Stimulated activated CD4-positive, alpha-beta T cell treated with anti-CD3 and anti-CD28 coated beads, Interleukin-12 subunit alpha, Interleukin-12 subunit beta, amount 100 ng/mL, for 48 hours (primary cell): Measurements from ENCODE around the gene ASPHD2.
"Not testable (repeated sequence)": the region's sequence is repeated elsewhere in the genome, so short reads cannot be mapped to it uniquely, and the experiment has no call there.

ENCODE experiments used
- DNase-seq, 3 donors: peaks; one replicate each; pipeline ENCODE4 v3.0.0-alpha.2; 2020; ENCODE audit warnings: low read depth in 2 of 3, low spot score in 1 of 3

Gene ASPHD2

DNA sequence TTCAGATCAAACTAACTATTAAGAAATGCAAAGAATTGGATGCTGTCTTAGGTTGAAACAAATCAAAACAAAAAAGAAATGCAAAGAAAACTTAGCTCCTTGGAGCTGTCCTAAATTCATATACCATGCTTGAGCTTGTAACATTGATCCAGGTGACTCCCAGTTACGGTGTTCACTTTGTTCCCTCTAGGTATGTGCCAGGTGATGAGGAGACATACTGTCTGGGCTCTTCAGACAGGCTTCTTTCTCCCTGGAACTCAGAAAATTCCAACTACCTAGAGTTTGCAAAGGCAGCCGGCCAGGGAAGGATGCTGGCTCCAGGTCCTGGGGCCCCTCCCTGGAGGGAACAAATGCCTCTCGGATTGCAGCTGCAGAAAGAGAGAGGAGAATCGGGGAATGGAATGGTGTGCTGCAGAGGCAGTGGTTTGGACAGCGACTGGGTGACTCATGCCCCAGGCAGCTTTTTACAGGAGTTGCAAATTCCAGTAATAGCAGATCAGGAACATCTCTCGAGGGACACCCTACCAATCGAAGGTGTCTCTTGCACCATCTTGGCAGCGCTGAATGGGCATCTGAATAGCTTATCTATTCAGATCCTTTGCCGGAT lies 12.3 kb upstream of the ASPHD2 start:
- DNase-seq, result no peak

DNA sequence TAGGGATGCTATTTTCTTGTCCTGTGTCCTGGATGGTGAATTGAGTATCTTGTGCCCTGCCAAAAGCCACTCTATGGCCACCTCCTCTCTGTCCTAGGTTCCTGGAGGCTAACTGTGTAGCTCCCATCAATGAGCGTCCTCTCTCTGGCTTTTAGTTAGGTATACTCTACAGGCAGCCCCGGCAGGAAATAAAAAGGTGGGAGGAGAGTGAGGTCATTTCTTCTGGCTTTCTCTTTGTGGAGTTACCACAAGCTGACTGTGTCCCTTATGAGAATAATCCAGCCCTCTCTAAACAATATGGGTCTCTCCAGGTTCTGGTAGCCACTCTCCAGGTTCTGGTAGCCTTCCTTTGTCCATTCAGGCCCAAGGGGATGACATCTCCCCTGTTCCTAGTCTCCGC lies 11.7 kb upstream of the ASPHD2 start:
- DNase-seq, result no peak

DNA sequence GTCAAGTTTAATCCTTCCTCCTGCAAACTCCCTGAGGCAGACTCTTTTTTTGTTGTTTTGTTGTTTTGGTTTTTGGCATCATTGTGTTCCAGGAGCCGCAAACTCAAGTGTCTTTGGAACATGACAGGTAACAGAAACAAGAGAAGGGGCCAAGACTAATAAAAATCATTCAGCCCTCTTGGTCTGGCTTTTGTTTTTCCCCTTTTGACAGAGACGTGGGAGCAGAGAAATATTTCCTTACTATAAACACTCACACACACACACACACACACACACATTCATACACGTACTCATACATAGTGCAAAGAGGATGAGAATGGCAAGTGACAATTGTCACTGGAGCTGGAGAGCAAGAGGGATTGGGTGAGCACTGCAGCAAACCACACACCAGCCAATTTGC lies 10.4 kb upstream of the ASPHD2 start:
- DNase-seq, result no peak

DNA sequence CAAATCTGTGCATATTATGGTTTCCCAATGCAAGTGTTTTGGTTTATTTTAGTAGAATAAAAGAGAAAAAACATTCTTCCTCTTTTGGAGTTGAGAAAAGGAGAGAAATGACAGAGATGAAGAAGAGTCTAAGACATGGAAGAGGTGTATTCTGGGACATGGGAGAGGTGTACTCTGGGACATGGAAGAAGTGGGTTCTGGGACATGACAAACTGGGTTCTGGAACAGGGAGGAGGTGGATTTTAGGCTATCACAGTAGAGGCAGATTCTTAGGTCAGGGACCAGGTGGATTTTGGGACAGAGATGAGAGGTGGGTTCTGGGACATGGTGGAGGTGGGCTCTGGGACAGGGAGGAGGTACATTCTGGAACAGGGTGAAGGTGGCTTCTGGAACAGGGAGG lies 2.1 kb upstream of the ASPHD2 start:
- no peak for DNase-seq

DNA sequence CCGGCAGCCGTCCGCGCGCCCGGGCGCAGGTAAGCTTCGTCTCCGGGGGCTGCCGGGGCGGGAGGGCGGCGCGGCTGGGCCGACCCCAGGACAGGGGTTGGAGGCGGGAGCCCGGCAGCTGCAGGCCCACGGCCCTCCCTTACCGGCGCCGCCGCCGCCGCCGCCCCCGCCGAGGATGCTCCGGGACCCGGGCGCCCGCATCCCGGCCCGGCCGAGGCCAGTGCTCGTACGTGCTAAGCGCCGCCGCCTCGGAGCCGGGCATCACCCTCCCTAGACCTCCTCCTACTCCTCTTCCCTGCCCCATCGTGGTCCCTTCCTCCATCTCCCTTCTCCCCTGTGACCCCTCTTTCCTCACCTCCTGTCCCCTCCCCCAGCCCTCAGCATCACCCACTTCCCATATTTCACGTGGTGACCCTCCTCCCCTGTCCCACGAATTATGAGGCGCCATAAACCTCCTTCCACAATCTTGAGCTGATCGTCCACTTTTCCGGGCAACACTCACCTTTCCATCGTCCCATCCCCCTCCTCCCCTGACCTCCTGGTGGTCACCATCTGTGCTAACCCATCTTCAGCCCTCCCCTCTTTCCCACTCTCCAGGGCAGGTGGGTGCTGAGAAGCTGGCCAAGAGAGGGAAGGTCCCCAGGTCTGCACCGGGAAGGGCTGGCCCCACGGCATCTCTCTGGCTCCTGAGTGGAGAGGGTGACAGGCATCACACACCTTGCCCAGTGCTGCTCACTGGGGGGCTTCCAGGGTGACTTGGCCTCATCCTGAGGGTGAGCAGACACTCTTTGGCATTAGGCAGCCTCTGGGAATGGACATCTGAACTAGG lies 612 bp downstream of the ASPHD2 start:
- no peak for DNase-seq

DNA sequence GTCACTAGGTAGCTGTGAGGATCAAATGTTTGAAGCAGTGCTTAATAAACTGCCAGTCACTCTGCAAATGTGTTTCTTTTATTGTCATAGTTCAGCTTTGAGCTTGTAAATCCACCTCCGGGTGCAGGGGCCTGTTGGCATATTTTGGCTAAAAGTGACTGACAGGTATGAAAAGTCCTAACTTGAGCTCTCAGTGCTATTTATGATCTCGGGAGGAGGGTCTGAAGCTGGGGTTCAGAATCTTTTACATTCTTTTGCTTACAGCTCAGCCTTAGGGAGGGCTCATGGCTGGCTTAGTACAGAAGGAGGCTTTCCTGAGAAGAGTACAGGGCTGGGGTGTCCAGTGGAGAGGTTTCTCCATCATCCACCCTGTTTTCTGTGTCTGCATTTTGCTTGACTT lies 1.5 kb downstream of the ASPHD2 start:
- no peak for DNase-seq

DNA sequence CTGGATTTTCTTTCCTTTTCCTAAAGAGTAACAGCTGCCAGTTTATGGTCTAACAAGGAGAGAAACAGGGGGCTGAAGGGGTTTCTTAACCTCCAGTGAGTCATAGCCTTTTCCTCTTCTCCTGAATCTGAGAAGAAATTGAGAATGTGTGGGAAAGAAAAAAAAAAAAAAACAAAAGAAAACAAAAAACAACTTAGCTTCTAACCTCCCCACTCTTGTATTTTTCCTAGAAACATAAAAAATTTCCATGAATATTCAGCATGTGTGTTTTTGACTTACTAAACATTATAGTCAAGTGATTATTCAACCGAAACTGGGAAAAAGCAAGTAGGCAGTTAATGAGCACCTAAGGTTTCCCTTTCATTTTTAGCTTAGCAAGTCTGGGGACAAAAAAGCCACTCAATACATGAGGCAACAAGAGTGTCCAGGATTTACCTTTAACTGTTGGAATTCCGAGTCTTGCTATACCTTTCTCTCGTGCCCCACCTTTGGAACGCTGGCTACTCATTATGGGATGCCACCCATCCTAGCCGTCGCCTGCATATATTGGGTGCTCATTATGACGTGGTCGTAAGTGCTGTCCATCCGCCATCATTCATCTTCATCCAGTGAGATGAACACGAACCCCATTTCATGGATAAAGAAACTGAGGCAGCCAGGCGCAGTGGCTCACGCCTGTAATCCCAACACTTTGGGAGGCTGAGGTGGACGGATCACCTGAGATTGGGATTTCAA lies 2.4 kb downstream of the ASPHD2 start:
- DNase-seq, result no peak

DNA sequence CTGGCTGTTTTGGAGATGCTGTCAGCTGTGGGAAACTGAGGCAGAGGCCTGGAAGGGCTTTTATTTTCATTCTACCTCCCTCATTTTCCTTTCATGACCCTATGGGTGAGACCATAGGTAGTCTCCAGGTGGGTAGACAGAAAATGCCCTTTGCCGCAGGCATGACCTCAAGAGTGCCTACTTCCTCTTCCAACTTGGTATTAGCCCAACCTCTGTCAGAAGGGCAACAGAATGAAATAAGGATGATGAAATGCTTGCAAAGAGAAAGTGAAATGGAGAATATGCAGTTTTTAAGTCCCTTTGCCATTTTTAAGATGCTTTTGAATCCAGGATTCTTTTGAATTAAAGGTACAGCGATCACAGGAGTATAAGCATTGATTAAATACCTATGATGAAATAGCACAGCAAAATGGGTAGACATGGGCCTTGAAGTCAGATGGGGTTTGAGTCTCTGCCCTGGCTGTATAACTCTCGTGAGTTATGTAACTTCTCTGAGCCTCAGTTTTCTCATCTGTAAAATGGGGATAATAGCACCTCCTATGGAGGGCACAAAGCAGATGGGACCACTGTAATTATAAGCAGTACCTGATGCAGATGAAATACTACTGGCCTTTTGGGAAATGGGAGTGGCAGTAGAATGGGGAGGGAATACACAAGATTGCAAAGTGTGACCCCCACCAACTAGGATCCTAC lies 3.7 kb downstream of the ASPHD2 start:
- DNase-seq, result no peak

DNA sequence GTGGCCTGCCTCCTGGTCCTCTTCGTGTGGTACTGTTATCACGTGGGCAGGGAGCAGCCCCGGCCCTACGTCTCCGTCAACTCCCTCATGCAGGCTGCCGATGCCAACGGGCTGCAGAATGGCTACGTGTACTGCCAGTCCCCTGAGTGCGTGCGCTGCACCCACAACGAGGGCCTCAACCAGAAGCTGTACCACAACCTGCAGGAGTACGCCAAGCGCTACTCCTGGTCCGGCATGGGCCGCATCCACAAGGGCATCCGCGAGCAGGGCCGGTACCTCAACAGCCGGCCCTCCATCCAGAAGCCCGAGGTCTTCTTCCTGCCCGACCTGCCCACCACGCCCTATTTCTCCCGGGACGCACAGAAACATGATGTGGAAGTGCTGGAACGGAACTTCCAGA lies 4.7 kb downstream of the ASPHD2 start:
- DNase-seq, result no peak

DNA sequence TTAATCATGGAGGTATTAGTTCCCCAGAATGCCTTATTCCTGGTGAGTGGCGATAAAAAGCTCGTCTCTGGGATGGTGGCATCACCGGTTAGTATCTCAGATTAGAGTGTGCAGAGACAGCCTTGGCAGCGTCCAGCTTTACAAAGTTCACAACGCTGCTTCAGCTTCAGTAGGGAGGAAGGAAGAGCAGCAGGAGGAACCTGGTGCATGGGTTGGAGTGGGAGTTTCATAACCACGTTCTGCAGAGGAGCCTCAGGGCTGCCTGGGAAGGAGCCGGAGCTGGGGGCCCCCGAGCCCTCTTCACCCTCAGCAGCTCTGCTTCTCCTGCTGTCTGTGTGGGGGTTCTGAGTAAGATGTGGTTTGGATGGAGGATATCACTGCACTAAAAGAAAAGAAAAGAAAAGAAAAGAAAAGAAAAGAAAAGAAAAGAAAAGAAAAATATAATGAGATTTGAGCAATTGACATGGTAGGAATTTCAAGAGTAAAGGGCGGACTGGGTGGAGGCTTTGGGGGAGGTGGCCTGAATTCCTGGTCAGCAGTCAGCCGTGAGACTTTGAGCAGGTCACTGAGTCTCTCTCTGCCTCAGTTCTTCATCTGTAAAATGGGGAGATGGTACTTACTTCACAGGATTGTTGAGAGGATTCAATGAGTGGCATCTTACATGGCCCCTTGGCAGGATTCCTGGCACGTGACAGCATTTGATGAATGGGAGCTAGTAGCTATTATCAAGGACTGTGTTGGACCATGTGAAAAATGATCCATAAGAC lies 6.5 kb downstream of the ASPHD2 start:
- no peak for DNase-seq

DNA sequence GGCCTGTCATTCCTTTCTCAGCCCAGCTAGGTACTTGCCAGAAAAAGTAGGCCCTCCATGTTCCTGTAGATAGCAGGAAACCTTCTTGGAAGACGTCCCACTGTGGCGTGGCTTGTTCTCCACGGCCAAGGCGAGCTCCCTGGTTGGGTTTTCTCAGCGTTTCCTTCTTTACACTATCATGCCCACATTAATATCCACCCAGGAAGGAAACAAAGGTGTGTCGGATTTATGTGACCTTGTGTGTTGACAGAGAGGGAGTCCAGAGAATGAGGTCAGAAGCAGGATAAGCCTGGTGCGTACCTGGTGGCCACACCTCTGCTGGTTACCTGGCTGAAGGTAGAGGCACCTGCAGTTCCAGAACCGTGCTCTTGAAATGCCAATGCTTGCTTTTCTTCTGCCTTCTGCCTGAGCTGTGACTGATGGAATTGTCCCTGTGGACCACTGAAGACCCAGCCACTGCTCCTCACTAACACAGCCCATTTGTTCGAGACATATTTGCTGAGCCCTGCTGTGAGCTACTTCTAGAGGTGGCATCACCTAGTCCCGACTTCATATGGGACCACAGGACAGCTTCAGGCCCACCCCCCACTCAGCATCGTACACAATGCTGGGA lies 7.9 kb downstream of the ASPHD2 start:
- no peak for DNase-seq

DNA sequence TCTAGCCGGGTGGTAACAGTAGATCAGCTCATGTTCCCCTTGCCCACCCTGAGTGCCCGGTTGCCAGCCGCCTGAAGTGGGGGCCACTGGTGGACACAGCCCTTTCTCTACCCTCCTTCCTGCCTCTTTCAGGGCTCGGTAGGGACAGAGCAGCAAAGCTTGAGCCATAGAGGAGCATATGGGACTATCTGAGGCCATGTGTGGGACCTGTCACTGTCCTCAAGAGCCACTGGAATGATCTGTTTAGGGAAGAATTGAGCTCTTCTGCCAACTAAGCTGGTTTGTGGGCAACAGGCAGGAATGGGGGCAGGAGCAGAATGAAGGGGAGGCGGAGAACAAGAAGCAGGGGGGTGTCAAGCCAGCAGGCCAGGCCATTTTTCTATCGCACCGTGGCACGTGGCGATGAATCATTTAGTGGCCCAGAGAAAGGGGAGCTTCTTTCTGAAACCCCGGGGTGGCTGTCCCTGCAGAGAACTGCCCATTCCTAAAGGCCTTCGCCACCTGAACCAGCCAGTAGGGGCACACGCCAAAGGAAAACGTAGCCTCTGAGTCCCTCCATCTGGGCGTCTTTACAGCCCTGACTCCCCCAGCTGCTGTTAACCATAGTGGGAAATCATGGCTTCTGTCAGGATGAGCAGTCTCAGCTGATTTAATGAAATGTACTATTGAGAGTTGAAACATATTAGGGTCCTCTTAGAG lies 8.8 kb downstream of the ASPHD2 start:
- DNase-seq, result no peak

DNA sequence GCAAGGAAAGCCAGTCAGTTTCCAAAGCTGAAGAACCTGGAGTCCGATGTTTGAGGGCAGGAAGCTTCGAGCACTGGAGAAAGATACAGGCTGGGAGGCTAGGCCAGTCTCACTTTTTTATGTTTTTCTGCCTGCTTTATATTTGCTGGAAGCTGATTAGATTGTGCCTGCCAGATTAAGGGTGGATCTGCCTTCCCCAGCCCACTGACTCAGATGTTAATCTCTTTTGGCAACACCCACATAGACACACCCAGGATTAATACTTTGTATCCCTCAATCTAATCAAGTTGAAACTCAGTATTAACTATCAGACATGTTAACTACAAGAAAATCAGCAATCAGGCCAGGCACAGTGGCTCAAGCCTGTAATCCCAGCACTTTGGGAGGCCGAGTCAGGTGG lies 9.7 kb downstream of the ASPHD2 start:
- DNase-seq, result not testable (repeated sequence)

DNA sequence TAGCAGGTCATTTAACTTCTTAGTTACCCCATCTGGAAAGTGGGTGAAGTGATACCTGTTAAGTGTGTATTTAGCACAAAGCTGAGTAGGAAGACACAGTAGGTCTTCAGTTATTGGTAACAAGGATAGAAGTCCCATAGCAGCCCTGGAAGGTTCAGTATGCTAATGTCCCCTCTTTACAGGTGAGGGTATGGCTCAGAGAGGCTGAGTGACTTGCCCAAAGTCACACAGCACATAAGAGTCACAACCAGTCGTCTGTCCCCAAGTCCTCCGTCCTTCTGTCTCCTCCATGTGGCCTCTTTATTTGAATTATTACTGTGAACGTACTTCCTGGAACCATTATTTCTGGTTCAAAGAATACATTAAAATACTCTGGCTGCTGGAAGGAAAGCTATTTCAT lies 10.5 kb downstream of the ASPHD2 start:
- DNase-seq, result no peak

DNA sequence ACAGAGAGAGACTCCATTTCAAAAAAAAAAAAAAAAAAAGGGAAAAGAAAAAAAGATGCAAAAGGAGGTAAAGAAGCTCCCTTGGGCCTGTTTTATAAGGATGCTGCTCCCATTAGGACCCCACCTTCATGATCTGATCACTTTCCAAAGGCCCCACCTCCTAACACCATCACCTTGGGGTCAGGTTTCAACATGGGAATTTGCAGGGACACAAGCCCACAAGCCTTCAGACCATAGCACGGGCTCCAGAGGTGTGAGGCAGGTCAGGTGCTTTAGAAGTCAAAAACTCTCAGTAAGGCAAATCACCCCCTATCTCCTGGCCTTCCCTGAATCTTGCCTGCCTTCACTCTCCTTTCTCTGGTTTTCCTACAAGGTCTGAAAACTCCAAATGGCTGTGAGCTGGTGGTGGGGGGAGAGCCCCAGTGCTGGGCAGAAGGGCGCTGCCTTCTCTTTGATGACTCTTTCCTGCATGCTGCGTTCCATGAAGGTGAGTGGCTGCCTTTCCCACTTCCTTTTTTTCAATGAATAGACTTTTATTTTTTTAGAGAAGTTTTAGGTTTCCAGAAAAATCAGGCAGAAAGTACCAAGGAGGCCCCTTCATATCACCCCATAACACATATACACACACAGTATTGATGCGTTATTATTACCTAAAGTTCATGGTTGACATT lies 13.2 kb downstream of the ASPHD2 start:
- DNase-seq, result no peak

DNA sequence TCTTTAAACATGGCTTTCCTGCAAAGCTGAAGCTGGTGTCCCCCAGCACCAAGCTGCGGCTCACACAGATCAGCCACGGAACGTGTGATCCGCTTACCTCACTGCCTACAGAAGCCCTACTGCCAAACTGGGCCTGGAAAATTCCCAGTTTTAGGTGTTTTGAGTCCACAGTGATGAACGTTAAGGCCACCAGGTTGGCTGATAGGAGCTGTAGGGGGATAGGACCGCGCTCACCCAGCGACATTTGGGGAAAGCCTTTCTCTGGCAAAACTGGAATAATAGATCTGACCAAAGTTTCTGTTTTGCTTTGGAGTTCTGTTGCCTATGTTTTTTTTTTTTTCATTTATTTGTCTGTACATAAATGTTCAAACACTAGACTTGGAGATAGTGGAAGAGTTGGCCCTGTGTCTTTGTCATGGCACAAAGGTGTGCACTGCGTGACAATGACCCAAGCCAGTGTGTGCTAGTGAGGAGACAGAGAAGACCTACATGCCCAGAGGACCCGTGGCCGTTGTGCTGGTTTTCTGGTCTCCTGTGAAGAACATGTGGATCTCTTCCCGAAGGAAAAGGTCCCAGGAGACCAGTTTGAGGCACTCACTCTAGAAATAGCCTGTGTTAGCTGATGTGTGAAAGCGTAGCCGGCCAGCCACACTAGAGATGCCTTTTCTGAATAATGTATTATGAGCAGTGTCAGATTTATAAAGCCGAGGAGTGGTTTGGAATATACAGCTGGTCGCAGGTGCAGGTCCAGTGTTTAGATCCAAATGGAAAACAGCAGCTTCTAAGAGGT lies 15.0 kb downstream of the ASPHD2 start:
- no peak for DNase-seq

DNA sequence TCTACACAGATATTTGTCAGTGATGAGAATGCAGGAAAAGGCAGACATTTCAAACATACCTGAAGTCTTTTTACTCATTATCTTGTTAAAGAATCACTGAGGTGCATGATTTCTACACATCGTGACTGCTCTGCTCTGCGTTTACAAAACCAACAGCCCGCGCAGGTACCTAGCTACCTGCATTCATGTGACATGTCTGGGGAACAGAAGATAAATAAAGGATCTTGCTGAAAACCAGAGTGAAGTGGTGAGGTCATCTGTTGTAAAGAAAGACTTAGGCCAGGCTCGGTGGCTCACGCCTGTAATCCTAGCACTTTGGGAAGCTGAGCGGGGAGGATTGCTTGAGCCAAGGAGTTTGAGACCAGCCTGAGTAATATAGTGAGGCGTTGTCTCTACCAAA lies 15.7 kb downstream of the ASPHD2 start:
- DNase-seq, result no peak

DNA sequence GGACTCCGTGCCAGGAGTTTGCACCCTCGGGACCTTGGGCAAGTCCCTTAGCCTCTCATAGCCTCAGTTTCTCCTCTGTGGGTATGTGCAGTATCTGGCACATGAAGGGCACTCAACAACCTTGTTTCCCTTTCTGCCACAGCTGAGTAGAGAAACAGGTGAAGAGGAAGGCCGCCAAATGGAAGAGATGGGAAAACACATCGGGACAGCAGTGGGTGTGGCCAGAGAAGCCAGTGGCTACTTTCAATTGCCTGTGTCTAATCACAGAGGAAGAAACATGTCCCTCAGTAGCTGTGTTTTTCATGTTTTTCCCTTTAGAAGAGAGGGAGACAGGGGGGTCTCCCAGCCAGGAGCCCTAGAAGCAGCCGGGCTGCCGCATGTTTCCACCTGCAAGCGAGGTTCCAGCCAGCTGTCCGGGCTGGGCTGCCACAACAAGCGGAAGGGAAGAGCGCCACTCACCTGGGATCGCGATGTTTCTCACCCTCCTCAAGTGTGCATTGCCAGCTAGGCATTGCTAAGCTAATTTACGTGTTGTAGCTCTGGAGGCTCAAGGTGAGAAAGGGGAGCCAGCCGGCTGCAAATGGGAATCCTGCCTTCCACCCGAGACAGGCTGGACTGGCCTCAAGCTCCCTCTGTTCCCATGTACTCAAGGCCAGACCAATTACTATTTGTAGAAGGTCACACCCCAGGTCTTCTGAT lies 16.7 kb downstream of the ASPHD2 start:
- no peak for DNase-seq
